AG09309 (cell line): Measurements from ENCODE around the gene ATP1B2.
"Not testable (repeated sequence)": the region's sequence is repeated elsewhere in the genome, so short reads cannot be mapped to it uniquely, and the experiment has no call there.

Experiments used
- DNase-seq: peaks from one replicate; pipeline ENCODE4 v3.0.0-alpha.2; 2010; ENCODE audit warnings: low read depth
- H3K4me3 ChIP-seq: 2 replicates; pipeline ENCODE4 v1.5.1; 2011; ENCODE audit warnings: mild to moderate bottlenecking, low read depth, low read length, moderate library complexity; ENCODE audit not compliant: control insufficient read depth
- TF ChIP-seq, protein P1 (sequence below): IDR thresholded peaks from 2 replicates; pipeline ENCODE4 v1.5.1; 2011; ENCODE audit warnings: mild to moderate bottlenecking, low read depth, low read length, inconsistent platforms; ENCODE audit not compliant: insufficient read depth, control insufficient read depth; ENCODE audit errors: missing control alignments

Gene ATP1B2

DNA sequence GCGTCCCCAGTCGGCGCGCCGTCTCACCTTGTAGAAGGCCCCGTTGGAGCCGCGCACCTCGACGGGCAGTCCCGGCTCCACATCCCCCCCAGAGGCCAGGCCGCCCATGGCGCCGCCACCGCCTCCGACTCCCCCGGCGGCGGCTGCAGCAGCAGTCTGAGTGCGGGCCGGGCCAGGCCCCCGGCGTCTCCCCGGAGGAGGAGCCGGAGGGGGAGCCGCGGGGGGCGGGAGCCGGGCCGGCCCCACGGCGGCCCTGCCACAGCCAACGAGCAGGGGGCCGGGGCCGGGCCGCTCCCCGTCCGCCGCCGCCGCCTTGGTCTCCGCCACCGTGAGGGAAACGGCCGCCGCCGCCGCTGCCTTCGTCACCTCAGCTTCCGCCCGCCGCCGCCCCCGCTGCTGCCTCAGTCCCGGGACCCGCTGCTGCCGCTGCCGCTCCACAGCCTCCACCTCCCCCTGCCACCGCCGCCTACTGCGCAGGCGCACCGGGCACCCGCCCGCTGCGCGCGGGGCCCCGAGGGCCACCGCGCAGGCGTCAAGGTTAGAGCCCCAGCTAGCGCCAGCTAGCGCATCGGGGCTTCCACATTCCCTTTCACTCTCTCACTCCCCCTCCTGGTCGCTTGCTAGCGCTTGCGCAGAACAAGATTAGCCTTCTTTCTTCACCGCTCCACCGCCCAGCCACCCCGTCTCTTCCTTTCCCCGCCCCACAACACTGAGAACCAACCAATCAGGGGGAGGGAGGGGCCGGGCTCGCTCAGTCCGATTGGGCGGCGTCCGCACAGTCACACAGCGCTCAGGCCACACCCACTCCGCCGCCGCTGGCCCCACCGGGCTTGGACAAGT lies 36.1 kb upstream of the ATP1B2 start, which contains the start of gene FXR2:
Gene FXR2 (minus strand): TSS at position 473 of the 840 bp plus-strand sequence. CDS start 365 bp downstream, at position 108.
- TF ChIP-seq, protein P1, sequence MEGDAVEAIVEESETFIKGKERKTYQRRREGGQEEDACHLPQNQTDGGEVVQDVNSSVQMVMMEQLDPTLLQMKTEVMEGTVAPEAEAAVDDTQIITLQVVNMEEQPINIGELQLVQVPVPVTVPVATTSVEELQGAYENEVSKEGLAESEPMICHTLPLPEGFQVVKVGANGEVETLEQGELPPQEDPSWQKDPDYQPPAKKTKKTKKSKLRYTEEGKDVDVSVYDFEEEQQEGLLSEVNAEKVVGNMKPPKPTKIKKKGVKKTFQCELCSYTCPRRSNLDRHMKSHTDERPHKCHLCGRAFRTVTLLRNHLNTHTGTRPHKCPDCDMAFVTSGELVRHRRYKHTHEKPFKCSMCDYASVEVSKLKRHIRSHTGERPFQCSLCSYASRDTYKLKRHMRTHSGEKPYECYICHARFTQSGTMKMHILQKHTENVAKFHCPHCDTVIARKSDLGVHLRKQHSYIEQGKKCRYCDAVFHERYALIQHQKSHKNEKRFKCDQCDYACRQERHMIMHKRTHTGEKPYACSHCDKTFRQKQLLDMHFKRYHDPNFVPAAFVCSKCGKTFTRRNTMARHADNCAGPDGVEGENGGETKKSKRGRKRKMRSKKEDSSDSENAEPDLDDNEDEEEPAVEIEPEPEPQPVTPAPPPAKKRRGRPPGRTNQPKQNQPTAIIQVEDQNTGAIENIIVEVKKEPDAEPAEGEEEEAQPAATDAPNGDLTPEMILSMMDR: peak; percentile 64
- peak; percentile 99 for DNase-seq
- H3K4me3 ChIP-seq: peak within 1 kb of the TSS; percentile 83

DNA sequence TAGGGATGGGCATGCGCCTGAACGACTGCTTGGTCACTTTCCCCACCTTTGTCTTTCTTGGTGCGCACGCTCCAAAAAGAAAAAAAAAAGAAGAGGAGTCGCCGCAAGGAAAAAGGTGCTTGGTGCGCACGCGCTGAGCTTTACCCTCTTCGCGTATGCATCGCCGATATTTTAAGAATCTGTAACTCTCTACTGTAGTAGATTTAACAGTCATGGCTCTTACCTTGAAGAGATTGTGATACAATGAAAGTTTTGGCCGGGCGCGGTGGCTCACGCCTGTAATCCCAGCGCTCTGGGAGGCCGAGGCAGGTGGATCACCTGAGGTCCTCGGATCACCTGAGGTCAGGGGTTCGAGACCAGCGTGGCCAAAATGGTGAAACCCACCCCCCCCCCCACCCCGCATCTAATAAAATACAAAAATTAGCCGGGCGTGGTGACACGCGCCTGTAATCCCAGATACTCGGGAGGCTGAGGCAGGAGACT lies 35.4 kb upstream of the ATP1B2 start:
- no peak for DNase-seq

DNA sequence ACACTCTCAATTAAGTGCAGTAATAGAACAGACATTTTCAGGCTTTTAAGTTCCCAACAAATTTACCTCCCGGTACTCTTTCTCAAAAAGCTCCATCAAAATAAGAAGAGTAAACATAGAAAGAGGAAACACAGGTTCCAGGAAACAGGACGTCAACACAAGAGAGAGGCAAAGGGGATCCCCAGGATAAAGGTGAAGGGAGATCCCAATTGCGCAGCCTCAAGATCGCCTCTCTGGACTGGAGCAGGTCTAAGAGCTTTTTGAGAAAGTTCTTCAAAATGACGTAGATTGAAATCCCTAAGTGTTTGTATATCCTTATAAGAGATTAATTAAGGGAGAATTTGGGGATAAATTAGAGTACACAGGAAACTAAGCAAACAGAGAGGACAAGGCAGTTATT lies 32.1 kb upstream of the ATP1B2 start:
- no peak for DNase-seq
- TF ChIP-seq, protein P1: no peak
- H3K4me3 ChIP-seq: no peak overlapping the region

More for the DNA sequence above, 35.4 kb upstream of the ATP1B2 start:
- TF ChIP-seq, protein P1: no peak
- H3K4me3 ChIP-seq: peak overlapping the region; percentile 44

DNA sequence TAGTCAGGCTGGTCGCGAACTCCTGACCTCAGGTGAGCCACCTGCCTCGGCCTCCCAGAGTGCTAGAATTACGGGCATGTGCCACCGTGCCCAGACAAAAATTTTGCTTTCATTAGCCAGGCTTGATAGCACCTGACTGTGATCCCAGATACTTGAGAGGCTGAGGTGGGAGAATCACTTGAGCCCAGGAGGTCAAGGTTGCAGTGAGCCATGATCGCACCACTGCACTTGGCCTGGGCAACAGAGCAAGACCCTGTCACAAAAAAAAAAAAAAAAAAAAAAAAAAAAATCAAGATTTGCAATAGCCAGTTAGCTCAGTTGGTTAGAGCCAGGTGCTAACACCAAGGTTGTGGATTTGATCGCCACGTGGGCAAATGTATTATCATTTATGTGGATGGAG lies 29.9 kb upstream of the ATP1B2 start:
- no peak for DNase-seq
- TF ChIP-seq, protein P1: no peak
- no peak overlapping the region for H3K4me3 ChIP-seq

DNA sequence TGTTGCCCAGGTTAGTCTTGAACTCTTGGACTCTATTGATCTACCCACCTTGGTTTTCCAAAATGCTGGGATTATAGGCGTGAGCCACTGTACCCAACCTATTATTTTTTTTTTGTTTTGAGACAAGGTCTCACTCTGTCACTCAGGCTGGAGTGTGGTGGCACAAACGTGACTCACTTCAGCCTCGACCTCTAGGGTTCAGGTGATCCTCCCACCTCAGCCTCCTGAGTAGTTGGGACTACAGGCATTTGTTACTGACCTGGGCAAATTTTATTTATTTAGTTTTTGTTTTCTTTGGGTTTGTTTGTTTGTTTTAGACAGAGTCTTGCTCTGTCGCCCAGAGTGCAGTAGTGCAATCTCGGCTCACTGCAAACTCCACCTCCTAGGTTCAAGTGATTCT lies 27.1 kb upstream of the ATP1B2 start:
- TF ChIP-seq, protein P1: no peak
- no peak for DNase-seq
- H3K4me3 ChIP-seq: no peak overlapping the region

DNA sequence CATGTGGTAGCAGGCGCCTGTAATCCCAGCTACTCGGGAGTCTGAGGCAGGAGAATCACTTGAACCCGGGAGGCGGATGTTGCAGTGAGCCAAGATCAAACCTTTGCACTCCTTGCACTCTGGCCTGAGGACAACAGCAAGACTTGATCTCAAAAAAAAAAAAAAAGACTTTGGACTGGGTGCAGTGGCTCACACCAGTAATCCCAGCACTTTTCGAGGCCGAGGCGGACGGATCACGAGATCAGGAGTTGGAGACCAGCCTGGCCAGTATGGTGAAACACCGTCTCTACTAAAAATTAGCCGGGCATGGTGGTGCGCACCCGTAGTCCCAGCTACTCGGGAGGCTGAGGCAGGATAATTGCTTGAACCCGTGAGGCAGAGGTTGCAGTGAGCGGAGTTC lies 25.0 kb upstream of the ATP1B2 start:
- DNase-seq, H3K4me3 ChIP-seq: not testable (repeated sequence)

DNA sequence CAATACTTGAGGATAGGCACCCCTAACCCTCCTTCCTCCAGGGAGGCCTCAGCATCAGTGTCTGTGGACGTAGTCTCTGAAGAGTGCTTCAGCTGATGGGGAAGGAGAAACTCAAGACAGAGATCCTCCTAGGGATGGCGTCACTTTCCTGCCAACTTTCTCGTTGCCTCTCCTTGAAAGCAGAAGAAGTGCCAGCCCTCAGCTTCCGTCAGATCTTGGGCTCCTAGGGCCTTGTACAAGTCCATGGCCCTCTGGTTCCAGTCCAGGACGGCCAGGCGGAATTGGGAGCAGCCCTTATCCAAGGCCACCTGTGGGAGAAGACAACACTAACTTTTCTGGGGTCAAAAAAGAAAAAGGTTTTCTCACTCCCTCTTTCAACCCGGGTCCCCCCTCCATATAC lies 24.4 kb upstream of the ATP1B2 start:
- TF ChIP-seq, protein P1: no peak
- H3K4me3 ChIP-seq: peak overlapping the region; percentile 63; the same call in 1 of the 2 replicates
- no peak for DNase-seq
